Activated naive CD4-positive, alpha-beta T cell treated with anti-CD3 and anti-CD28 coated beads for 36 hours (primary cell): ENCODE data around the gene SLC12A5. TPM values are rescaled to one million over a fixed set of nuclear protein-coding genes. Genes with fewer than 3 reads are reported as not detected.

Experiments
- CTCF ChIA-PET: fragments of 350-600 bp; sonication (Branson Sonifier 250); formaldehyde crosslinking; loops from one replicate; lab custom pipeline; 2021; ENCODE audit warnings: antibody characterized with exemption; lab: Charles Lee
- DNase-seq: peaks from one replicate; pipeline ENCODE4 v3.0.0-alpha.2; 2020
- H3K27ac Mint-ChIP-seq: one replicate; pipeline ENCODE4 v1.8.0; 2021; ENCODE audit warnings: mild to moderate bottlenecking, mixed read lengths
- H3K27me3 Mint-ChIP-seq: one replicate; pipeline ENCODE4 v1.8.0; 2021; ENCODE audit warnings: low read depth, mixed read lengths
- H3K36me3 Mint-ChIP-seq: one replicate; pipeline ENCODE4 v1.8.0; 2021; ENCODE audit warnings: low read depth, mixed read lengths
- H3K4me1 Mint-ChIP-seq: one replicate; pipeline ENCODE4 v1.8.0; 2021; ENCODE audit warnings: low read depth, mixed read lengths
- H3K4me3 Mint-ChIP-seq: one replicate; pipeline ENCODE4 v1.8.0; 2021; ENCODE audit warnings: mild to moderate bottlenecking, moderate library complexity, mixed read lengths
- H3K9me3 Mint-ChIP-seq: one replicate; pipeline ENCODE4 v1.8.0; 2021; ENCODE audit warnings: mixed read lengths
- intact Hi-C: fragments of 100-400 bp; cut with micrococcal nuclease; formaldehyde crosslinking; loops from one replicate; pipeline ENCODE4 v1.15.1; 2023
- total RNA-seq, 2 experiments: library from RNA; stranded (reverse); gene quantifications; one replicate each; pipeline ENCODE4 v1.2.3, GENCODE V29; 2021

SLC12A5 gene
- total RNA-seq, 2 experiments from 2014 or later: not detected

GRCh38 chr20:46108435-46108841 is 79.4 kb downstream of the SLC12A5 start:
- Mint-ChIP-seq H3K4me1 (peaks cover 7% of the 10 kb centered on the region), H3K27ac (no peak overlapping the region), H3K9me3 (no peaks in the 10 kb centered on the region), H3K27me3 (peaks cover 25% of the 10 kb centered on the region), H3K4me3 (no peak overlapping the region), H3K36me3 (no peaks in the 10 kb centered on the region)
- CTCF ChIA-PET: interaction anchor here (0.8 to 1.4 kb wide), 3 partner anchors 67 to 121 kb away, joined by 3 to 5 read pairs (median 3); no protein-coding TSS in a partner anchor
- intact Hi-C loops: no loop called here
- DNase-seq: no peak

GRCh38 chr20:46108976-46109375 is 80.0 kb downstream of the SLC12A5 start:
- no peak overlapping the region for H3K4me3 Mint-ChIP-seq
- no peak for DNase-seq
- no peaks in the 10 kb centered on the region for H3K36me3 Mint-ChIP-seq
- CTCF ChIA-PET: no interaction called here
- H3K27ac Mint-ChIP-seq: no peak overlapping the region
- no peaks in the 10 kb centered on the region for H3K9me3 Mint-ChIP-seq
- peaks cover 7% of the 10 kb centered on the region for H3K4me1 Mint-ChIP-seq
- H3K27me3 Mint-ChIP-seq: peaks cover 24% of the 10 kb centered on the region
- intact Hi-C loops: no loop called here

Other genes starting within 250 kb of the SLC12A5 start
- gene WFDC3, start 237.3 kb upstream of the SLC12A5 start, total RNA-seq: not detected
- gene DNTTIP1, start 237.3 kb upstream of the SLC12A5 start, total RNA-seq: 10 to 100 TPM; 22.4 TPM
- 100 to 1,000 TPM; 189 to 202 TPM for gene UBE2C, start 216.6 kb upstream of the SLC12A5 start, total RNA-seq
- not detected for gene TNNC2, start 201.9 kb upstream of the SLC12A5 start, total RNA-seq
- gene SNX21, start 195.4 kb upstream of the SLC12A5 start, total RNA-seq: 1 to 10 TPM in 1 of 2 experiments, under 1 TPM in 1; 0.72 to 1.2 TPM
- 10 to 100 TPM; 21.4 to 23.3 TPM for gene ACOT8, start 171.8 kb upstream of the SLC12A5 start, total RNA-seq
- gene ZSWIM3, start 171.6 kb upstream of the SLC12A5 start, total RNA-seq: 1 to 10 TPM; 3.3 to 3.7 TPM
- 1 to 10 TPM; 8.2 to 8.4 TPM for gene ZSWIM1, start 148.0 kb upstream of the SLC12A5 start, total RNA-seq
- gene SPATA25, start 141.6 kb upstream of the SLC12A5 start, total RNA-seq: under 1 TPM; 0.38 to 0.52 TPM
- 1 to 10 TPM in 1 of 2 experiments, under 1 TPM in 1; 0.99 to 1.4 TPM for gene NEURL2, start 138.0 kb upstream of the SLC12A5 start, total RNA-seq
- 10 to 100 TPM; 28.7 to 31.5 TPM for gene CTSA, start 137.9 kb upstream of the SLC12A5 start, total RNA-seq
- gene PLTP, start 117.1 kb upstream of the SLC12A5 start, total RNA-seq: 1 to 10 TPM; 4.3 to 4.8 TPM
- gene PCIF1, start 94.5 kb upstream of the SLC12A5 start, total RNA-seq: 10 to 100 TPM; 39.2 to 39.5 TPM
- 10 to 100 TPM; 26.8 to 28.0 TPM for gene ZNF335, start 57.0 kb upstream of the SLC12A5 start, total RNA-seq
- gene MMP9, start 20.3 kb upstream of the SLC12A5 start, total RNA-seq: not detected
- 1 to 10 TPM; 4.4 to 5.1 TPM for gene NCOA5, start 60.7 kb downstream of the SLC12A5 start, total RNA-seq
- gene CD40, start 89.1 kb downstream of the SLC12A5 start, total RNA-seq: 1 to 10 TPM; 6.1 to 6.3 TPM